IMR-90 (cell line): ENCODE results near the gene STAC3. TPM values are rescaled to one million over a fixed set of nuclear protein-coding genes. Genes with fewer than 3 reads are reported as not detected.
"Not testable (repeated sequence)": the region's sequence is repeated elsewhere in the genome, so short reads cannot be mapped to it uniquely, and the experiment has no call there.

Experiments
- ATAC-seq: fragments of 200-7000 bp; cut with Tn5 transposase; 2 replicates; pipeline ENCODE4 v1.9.1; 2020; ENCODE audit warnings: low read depth, mild to moderate bottlenecking, moderate library complexity
- BruUV-seq: library from RNA; stranded (reverse); fragments of 400-500 nt; replicated peaks from 2 replicates; lab custom pipeline; 2021; lab: Mats Ljungman, UMichigan
- CTCF ChIA-PET: fragments of 300-600 bp; formaldehyde crosslinking; extraction: SDS; loops from one replicate; lab custom pipeline; 2021; ENCODE audit warnings: antibody characterized with exemption; lab: Yijun Ruan, JAX
- POLR2A ChIA-PET: fragments of 300-600 bp; sonication (Branson Sonifier 250); formaldehyde crosslinking; loops from one replicate; lab custom pipeline; 2022; ENCODE audit warnings: antibody characterized with exemption; ENCODE audit not compliant: unreplicated experiment; lab: Charles Lee
- DNase-seq: peaks from one replicate; pipeline ENCODE4 v3.0.0; 2013
- H2AFZ ChIP-seq: replicated peaks from 2 replicates; pipeline ENCODE3; 2013; ENCODE audit warnings: low read length, mild to moderate bottlenecking; ENCODE audit not compliant: poor library complexity
- H2AK5ac ChIP-seq: 2 replicates; pipeline ENCODE4 v1.6.1; 2013; ENCODE audit warnings: low read depth, low read length, inconsistent platforms
- H2AK9ac ChIP-seq: replicated peaks from 2 replicates; pipeline ENCODE3; 2013; ENCODE audit warnings: mild to moderate bottlenecking, low read depth, low read length, moderate library complexity; ENCODE audit not compliant: poor library complexity
- H2BK120ac ChIP-seq: 2 replicates; pipeline ENCODE4 v1.6.1; 2013; ENCODE audit warnings: low read depth, low read length, inconsistent platforms
- H2BK15ac ChIP-seq: 3 replicates; pipeline ENCODE4 v1.6.1; 2013; ENCODE audit warnings: low read depth, low read length, inconsistent platforms
- H2BK20ac ChIP-seq: 2 replicates; pipeline ENCODE4 v1.6.1; 2013; ENCODE audit warnings: low read depth, mild to moderate bottlenecking, inconsistent platforms, low read length, moderate library complexity
- H2BK5ac ChIP-seq: 2 replicates; pipeline ENCODE4 v1.6.1; 2013; ENCODE audit warnings: mild to moderate bottlenecking, low read depth, low read length, inconsistent platforms; ENCODE audit not compliant: poor library complexity, severe bottlenecking
- H3K14ac ChIP-seq: replicated peaks from 2 replicates; pipeline ENCODE4 v1.6.1; 2013; ENCODE audit warnings: low read depth, low read length, inconsistent platforms
- H3K18ac ChIP-seq: 2 replicates; pipeline ENCODE4 v1.6.1; 2013; ENCODE audit warnings: low read depth, low read length, control low read depth
- H3K23ac ChIP-seq: 2 replicates; pipeline ENCODE4 v1.6.1; 2013; ENCODE audit warnings: low read depth, low read length, inconsistent platforms
- H3K27ac ChIP-seq: 2 replicates; pipeline ENCODE4 v1.5.1; 2013; ENCODE audit warnings: mild to moderate bottlenecking, control low read depth, low read length; ENCODE audit not compliant: insufficient read depth
- H3K27me3 ChIP-seq: 2 replicates; pipeline ENCODE4 v1.6.1; 2013; ENCODE audit warnings: low read length; ENCODE audit not compliant: control insufficient read depth, insufficient read depth
- H3K36me3 ChIP-seq: 2 replicates; pipeline ENCODE4 v1.6.1; 2013; ENCODE audit warnings: low read length, mixed read lengths; ENCODE audit not compliant: control insufficient read depth, insufficient read depth
- H3K4ac ChIP-seq: 2 replicates; pipeline ENCODE4 v1.6.1; 2013; ENCODE audit warnings: low read depth, low read length, inconsistent platforms
- H3K4me1 ChIP-seq: 2 replicates; pipeline ENCODE4 v1.6.1; 2013; ENCODE audit warnings: low read length, mixed read lengths; ENCODE audit not compliant: control insufficient read depth, insufficient read depth
- H3K4me2 ChIP-seq: 2 replicates; pipeline ENCODE4 v1.6.1; 2013; ENCODE audit warnings: low read depth, mild to moderate bottlenecking, control low read depth, low read length, moderate library complexity
- H3K4me3 ChIP-seq: 2 replicates; pipeline ENCODE4 v1.5.1; 2013; ENCODE audit warnings: low read depth, mild to moderate bottlenecking, control low read depth, low read length, moderate library complexity; ENCODE audit not compliant: insufficient read depth
- H3K56ac ChIP-seq: 2 replicates; pipeline ENCODE4 v1.6.1; 2013; ENCODE audit warnings: low read length, inconsistent platforms; ENCODE audit not compliant: insufficient read depth; ENCODE audit errors: extremely low read depth
- H3K79me1 ChIP-seq, 2 experiments: 2 replicates each; pipeline ENCODE4 v1.6.1; 2013; ENCODE audit warnings: low read length in 2 of 2, inconsistent platforms in 1 of 2, low read depth in 1 of 2
- H3K9ac ChIP-seq: 2 replicates; pipeline ENCODE4 v1.6.1; 2013; ENCODE audit warnings: low read depth, low read length, control low read depth
- H3K9me1 ChIP-seq: 2 replicates; pipeline ENCODE4 v1.6.1; 2013; ENCODE audit warnings: low read length, inconsistent platforms; ENCODE audit not compliant: insufficient read depth
- H3K9me3 ChIP-seq: 2 replicates; pipeline ENCODE4 v1.6.1; 2013; ENCODE audit warnings: low read length; ENCODE audit not compliant: control insufficient read depth, insufficient read depth
- H4K20me1 ChIP-seq: 2 replicates; pipeline ENCODE4 v1.6.1; 2013; ENCODE audit warnings: low read length, inconsistent platforms; ENCODE audit not compliant: insufficient read depth
- H4K5ac ChIP-seq: 2 replicates; pipeline ENCODE4 v1.6.1; 2013; ENCODE audit warnings: mild to moderate bottlenecking, low read depth, low read length, control low read depth
- H4K8ac ChIP-seq, 2 experiments: 2 replicates each; pipeline ENCODE4 v1.6.1; 2013; ENCODE audit warnings: low read depth in 2 of 2, low read length in 2 of 2, control low read depth in 1 of 2, inconsistent platforms in 1 of 2
- H4K91ac ChIP-seq: 2 replicates; pipeline ENCODE4 v1.6.1; 2013; ENCODE audit warnings: low read depth, low read length, inconsistent platforms; ENCODE audit not compliant: insufficient read depth
- CTCF ChIP-seq: conservative IDR thresholded peaks from 2 replicates; pipeline ENCODE4 v1.5.1; 2012; ENCODE audit warnings: mild to moderate bottlenecking, low read depth, low read length, improper control_type of control experiment
- MAFK ChIP-seq: IDR thresholded peaks from 2 replicates; pipeline ENCODE4 v1.6.1; 2012; ENCODE audit warnings: low read depth, low read length, improper control_type of control experiment
- POLR2A ChIP-seq: IDR thresholded peaks from 2 replicates; pipeline ENCODE4 v1.6.1; 2012; ENCODE audit warnings: mild to moderate bottlenecking, low read depth, low read length
- RAD21 ChIP-seq: IDR thresholded peaks from 2 replicates; pipeline ENCODE4 v1.6.1; 2012; ENCODE audit warnings: low read length, improper control_type of control experiment
- RFX5 ChIP-seq: IDR thresholded peaks from 2 replicates; pipeline ENCODE4 v1.8.0; 2012; ENCODE audit warnings: low read depth, mild to moderate bottlenecking, low read length, moderate library complexity
- SMC3 ChIP-seq: fragments of 150-350 bp; IDR thresholded peaks from 2 replicates; pipeline ENCODE4 v1.6.1; 2016; ENCODE audit warnings: low read depth, mild to moderate bottlenecking, antibody characterized with exemption, low read length, moderate library complexity
- WGBS, 2 experiments: methylation state at CpG; one replicate each; pipeline versions ENCODE4 v1.1.5 to v1.1.7; 2013; ENCODE audit warnings: missing lambda C conversion rate in 2 of 2; ENCODE audit not compliant: insufficient read length in 1 of 2; ENCODE audit errors: extremely low coverage in 2 of 2; 5-methylcytosine and 5-hydroxymethylcytosine counted together
- dilution Hi-C: fragments of 300-500 bp; cut with HindIII; formaldehyde crosslinking; loops from one replicate; pipeline ENCODE4 v1.14.3; 2018; ENCODE audit warnings: low sequenced_read_pairs; ENCODE audit not compliant: unreplicated experiment
- in situ Hi-C: fragments of 300-500 bp; cut with MboI; formaldehyde crosslinking; loops from 3 replicates; pipeline ENCODE4 v1.14.3; 2019; ENCODE audit warnings: low sequenced_read_pairs, inconsistent platforms, mixed read lengths
- intact Hi-C: fragments of 100-400 bp; cut with micrococcal nuclease; formaldehyde crosslinking; loops from 2 replicates; pipeline ENCODE4 v1.10.0; 2022
- polyA plus RNA-seq, 3 experiments: library from polyadenylated mRNA; depleted of rRNA; stranded (reverse); fragments of >200 nt; gene quantifications; 2 replicates each; pipeline ENCODE4 v1.2.3, GENCODE V29; 2012; ENCODE audit warnings: low replicate concordance in 1 of 3
- total RNA-seq: library from RNA; depleted of rRNA; stranded (reverse); fragments of >200 nt; gene quantifications from 2 replicates; pipeline ENCODE4 v1.2.3, GENCODE V29; 2012

Gene STAC3
- total and polyA plus RNA-seq, 2 of the 4 experiments (the other 2 are of a cell fraction) = 0.18 to 0.67 TPM

- Histone ChIP-seq H3K56ac (no peak overlapping the region), H3K4me3 (no peak overlapping the region), H3K27me3 (no peaks in the 10 kb centered on the region), H2BK20ac (no peak overlapping the region), H3K4me1 (peaks cover 9% of the 10 kb centered on the region), H2AK9ac (no peak overlapping the region), H2AFZ (peak overlapping the region; percentile 67), H3K4ac (no peak overlapping the region), H3K14ac (no peak overlapping the region), H3K36me3 (peaks cover 9% of the 10 kb centered on the region), H3K79me1 (peaks cover 0 to 15% of the 10 kb centered on the region in 2 experiments; a peak in 1 of 4 replicates), H4K5ac (no peak overlapping the region), H3K9ac (no peak overlapping the region), H4K91ac (no peak overlapping the region), H2BK5ac (no peak overlapping the region), H3K9me3 (no peaks in the 10 kb centered on the region), H3K4me2 (no peak overlapping the region), H3K23ac (no peak overlapping the region), H4K8ac (no peak overlapping the region), H2AK5ac (peak overlapping the region; percentile 27; the same call in 1 of the 2 replicates), H2BK120ac (no peak overlapping the region), H3K9me1 (peaks cover 9% of the 10 kb centered on the region), H3K27ac (no peak overlapping the region), H3K18ac (no peak overlapping the region), H2BK15ac (no peak overlapping the region), H4K20me1 (0 out of 2 replicates have a peak, but pooled peaks cover 5% of the 10 kb centered on the region)
- in situ Hi-C loops (no loop called here), dilution Hi-C loops (no loop called here), intact Hi-C loops (no loop called here)
- DNase-seq (peak; percentile 49), ATAC-seq (no peak)
- CTCF ChIA-PET = interaction anchor here (0.7 to 1.6 kb wide), 5 partner anchors 12 to 176 kb away, joined by 3 to 5 read pairs (median 3); no protein-coding TSS in a partner anchor
- no TSS peak for BruUV-seq
- POLR2A ChIA-PET = interaction anchor here (0.6 kb wide), 3 partner anchors 32 to 48 kb away, joined by 3 to 8 read pairs (median 6); partner anchors contain the start of gene SHMT2
- WGBS, 2 experiments = 80% methylated on average over 1 of the region's 4 CpGs; no CpG with 5 or more reads in 1 of the 2 experiments
- peak; percentile 60 for TF ChIP-seq CTCF
- peak; percentile 45 for TF ChIP-seq RAD21
- no peak for TF ChIP-seq RFX5
- no peak for TF ChIP-seq MAFK
- peak; percentile 36 for TF ChIP-seq SMC3
- TF ChIP-seq POLR2A = no peak
Measured at GRCh38 chr12:57276935-57277563, 26.1 kb upstream of the STAC3 start.

- H3K9me1 ChIP-seq, H2BK15ac ChIP-seq, H3K56ac ChIP-seq, H3K4me2 ChIP-seq, dilution Hi-C loops, H2AK9ac ChIP-seq, H2AFZ ChIP-seq, H2BK5ac ChIP-seq, H3K9me3 ChIP-seq, in situ Hi-C loops, H3K9ac ChIP-seq, H4K8ac ChIP-seq, H3K36me3 ChIP-seq, intact Hi-C loops, DNase-seq, H2AK5ac ChIP-seq, ATAC-seq, H4K91ac ChIP-seq, H4K20me1 ChIP-seq, H3K18ac ChIP-seq, H3K4me3 ChIP-seq, H3K27me3 ChIP-seq, H3K4ac ChIP-seq, H3K27ac ChIP-seq, BruUV-seq, H2BK120ac ChIP-seq, H3K4me1 ChIP-seq, H2BK20ac ChIP-seq, H3K23ac ChIP-seq, H3K14ac ChIP-seq, H4K5ac ChIP-seq: not testable (repeated sequence)
- WGBS, 2 experiments = 100% methylated on average over 2 of the region's 6 CpGs; no CpG with 5 or more reads in 1 of the 2 experiments
- POLR2A ChIA-PET = interaction anchor here (0.6 kb wide), 3 partner anchors 9 to 37 kb away, joined by 5 to 8 read pairs (median 6); no protein-coding TSS in a partner anchor
- peaks cover 0 to 16% of the 10 kb centered on the region in 2 experiments; a peak in 1 of 4 replicates for H3K79me1 ChIP-seq
- CTCF ChIA-PET = interaction anchor here (0.7 to 1.6 kb wide), 3 partner anchors 12 to 177 kb away, joined by 3 to 5 read pairs (median 3); no protein-coding TSS in a partner anchor
Measured at GRCh38 chr12:57276233-57276632, 25.2 kb upstream of the STAC3 start.
